WERI-Rb-1 (cell line): ENCODE measurements around the gene PDZD8.

Experiments used
- DNase-seq: peaks from one replicate; pipeline ENCODE4 v3.0.0-alpha.2; 2020
- H3K27ac ChIP-seq: fragments of 250-450 bp; sonication (Bioruptor Pico); 2 replicates; pipeline ENCODE4 v1.5.1; 2020; ENCODE audit warnings: mild to moderate bottlenecking, moderate library complexity
- H3K27me3 ChIP-seq: fragments of 250-450 bp; sonication (Bioruptor Pico); 2 replicates; pipeline ENCODE4 v1.5.1; 2021; ENCODE audit warnings: mild to moderate bottlenecking, low read depth, moderate library complexity; ENCODE audit not compliant: insufficient read depth, severe bottlenecking
- H3K36me3 ChIP-seq: fragments of 250-450 bp; sonication (Bioruptor Pico); 2 replicates; pipeline ENCODE4 v1.5.1; 2020; ENCODE audit warnings: mild to moderate bottlenecking, moderate library complexity
- H3K4me3 ChIP-seq: 2 replicates; pipeline ENCODE4 v1.5.1; 2011; ENCODE audit warnings: low read depth, mild to moderate bottlenecking, control low read depth, low read length
- H3K9me3 ChIP-seq: fragments of 250-450 bp; sonication (Bioruptor Pico); 2 replicates; pipeline ENCODE4 v1.5.1; 2021; ENCODE audit warnings: mild to moderate bottlenecking, moderate library complexity; ENCODE audit not compliant: severe bottlenecking
- TF ChIP-seq, protein P1 (sequence below): IDR thresholded peaks from 2 replicates; pipeline ENCODE4 v1.5.1; 2011; ENCODE audit warnings: low read depth, mild to moderate bottlenecking, control low read depth, inconsistent platforms, low read length

The PDZD8 gene

DNA sequence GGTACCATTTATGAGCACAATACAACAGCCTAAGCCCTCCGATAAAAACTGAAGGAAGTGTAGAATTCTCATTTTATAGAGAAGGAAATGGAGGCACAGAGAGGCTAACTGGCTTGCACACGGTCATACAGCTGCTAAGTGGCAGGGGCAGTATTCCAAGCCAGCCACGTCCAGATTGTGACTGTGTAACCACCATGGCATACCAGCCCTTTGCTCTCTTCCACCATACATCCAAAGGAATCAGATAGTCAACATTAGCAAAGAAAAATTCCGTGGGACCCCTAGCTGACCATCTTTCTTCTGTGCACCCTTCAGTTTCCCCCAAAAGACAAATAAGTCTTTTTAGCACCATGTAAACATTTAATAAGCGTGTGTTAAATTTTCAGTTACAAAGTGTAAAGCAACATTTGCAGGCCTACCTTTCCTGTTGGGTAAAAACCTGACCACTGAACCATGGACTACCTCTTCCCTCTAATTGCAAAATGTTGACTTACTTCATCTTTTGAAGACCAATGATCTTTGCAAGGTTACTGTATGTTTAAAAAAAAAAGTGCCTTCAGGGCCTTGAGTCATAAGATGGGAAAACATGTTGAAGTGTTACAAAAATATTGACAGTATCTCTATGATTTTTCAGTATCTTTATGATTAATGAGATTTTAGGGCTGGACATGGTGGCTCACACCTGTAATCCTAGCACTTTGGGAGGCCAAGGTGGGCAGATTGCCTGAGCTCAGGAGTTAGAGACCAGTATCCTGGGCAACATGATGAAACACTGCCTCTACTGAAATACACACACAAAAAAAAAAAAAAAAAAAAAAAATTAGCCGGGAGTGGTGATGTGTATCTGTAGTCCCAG, 24.3 kb upstream of the PDZD8 start:
- Histone ChIP-seq H3K9me3 (no peaks in the 10 kb centered on the region), H3K27me3 (no peaks in the 10 kb centered on the region)

GRCh38 chr10:117398029-117398428, 22.8 kb upstream of the PDZD8 start:
- H3K9me3 ChIP-seq: no peaks in the 10 kb centered on the region
- H3K27me3 ChIP-seq: no peaks in the 10 kb centered on the region
- no peak for DNase-seq
- TF ChIP-seq, protein P1, sequence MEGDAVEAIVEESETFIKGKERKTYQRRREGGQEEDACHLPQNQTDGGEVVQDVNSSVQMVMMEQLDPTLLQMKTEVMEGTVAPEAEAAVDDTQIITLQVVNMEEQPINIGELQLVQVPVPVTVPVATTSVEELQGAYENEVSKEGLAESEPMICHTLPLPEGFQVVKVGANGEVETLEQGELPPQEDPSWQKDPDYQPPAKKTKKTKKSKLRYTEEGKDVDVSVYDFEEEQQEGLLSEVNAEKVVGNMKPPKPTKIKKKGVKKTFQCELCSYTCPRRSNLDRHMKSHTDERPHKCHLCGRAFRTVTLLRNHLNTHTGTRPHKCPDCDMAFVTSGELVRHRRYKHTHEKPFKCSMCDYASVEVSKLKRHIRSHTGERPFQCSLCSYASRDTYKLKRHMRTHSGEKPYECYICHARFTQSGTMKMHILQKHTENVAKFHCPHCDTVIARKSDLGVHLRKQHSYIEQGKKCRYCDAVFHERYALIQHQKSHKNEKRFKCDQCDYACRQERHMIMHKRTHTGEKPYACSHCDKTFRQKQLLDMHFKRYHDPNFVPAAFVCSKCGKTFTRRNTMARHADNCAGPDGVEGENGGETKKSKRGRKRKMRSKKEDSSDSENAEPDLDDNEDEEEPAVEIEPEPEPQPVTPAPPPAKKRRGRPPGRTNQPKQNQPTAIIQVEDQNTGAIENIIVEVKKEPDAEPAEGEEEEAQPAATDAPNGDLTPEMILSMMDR: no peak
- no peak overlapping the region for H3K27ac ChIP-seq
- H3K36me3 ChIP-seq: no peaks in the 10 kb centered on the region
- no peak overlapping the region for H3K4me3 ChIP-seq

More for the DNA sequence above, 24.3 kb upstream of the PDZD8 start:
- TF ChIP-seq, protein P1: no peak
- no peak overlapping the region for H3K4me3 ChIP-seq
- no peak for DNase-seq
- no peak overlapping the region for H3K27ac ChIP-seq
- no peaks in the 10 kb centered on the region for H3K36me3 ChIP-seq

DNA sequence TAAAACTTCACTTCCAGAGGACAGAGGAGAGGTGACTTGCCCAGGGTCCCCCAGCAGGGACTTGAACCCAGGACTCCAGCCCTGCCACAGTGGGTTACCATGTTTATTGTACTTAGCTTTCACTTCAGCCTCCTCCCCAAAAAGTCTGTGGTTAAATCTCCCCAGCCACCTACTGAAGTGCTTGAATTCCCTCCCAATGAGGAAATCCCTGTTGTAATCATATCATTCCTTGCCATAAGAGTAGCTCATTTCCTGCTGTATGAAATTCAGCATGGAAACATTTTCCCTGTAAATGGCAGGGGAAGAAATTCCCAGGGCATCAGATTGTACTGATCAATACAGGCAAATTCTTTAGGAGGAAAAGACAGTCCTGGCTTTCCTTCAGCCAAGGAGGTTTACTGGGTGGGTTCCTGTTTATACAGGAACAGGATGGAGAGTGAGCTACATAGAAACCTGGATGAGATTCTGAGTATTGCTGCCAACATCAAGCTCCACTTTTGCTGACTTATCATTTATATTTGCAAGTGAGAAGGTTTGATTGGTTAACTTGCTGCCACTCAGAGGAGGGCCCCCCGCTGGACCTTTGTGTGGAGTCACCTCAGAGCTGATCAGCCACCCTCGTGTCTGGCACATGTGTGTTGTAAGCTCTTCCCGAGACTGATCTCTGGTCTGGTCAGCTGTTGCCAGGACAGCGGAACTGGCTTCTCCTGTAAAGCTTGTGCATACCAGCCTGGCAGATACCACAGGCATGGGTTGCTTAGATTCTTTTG, 16.4 kb upstream of the PDZD8 start:
- no peaks in the 10 kb centered on the region for H3K9me3 ChIP-seq
- H3K27ac ChIP-seq: no peak overlapping the region
- H3K4me3 ChIP-seq: no peak overlapping the region
- no peaks in the 10 kb centered on the region for H3K36me3 ChIP-seq
- H3K27me3 ChIP-seq: no peaks in the 10 kb centered on the region
- TF ChIP-seq, protein P1: no peak
- DNase-seq: no peak

GRCh38 chr10:117390420-117390819, 15.2 kb upstream of the PDZD8 start:
- Histone ChIP-seq H3K36me3 (no peaks in the 10 kb centered on the region), H3K9me3 (no peaks in the 10 kb centered on the region), H3K4me3 (no peak overlapping the region), H3K27ac (no peak overlapping the region), H3K27me3 (no peaks in the 10 kb centered on the region)
- DNase-seq: no peak
- TF ChIP-seq, protein P1: no peak

DNA sequence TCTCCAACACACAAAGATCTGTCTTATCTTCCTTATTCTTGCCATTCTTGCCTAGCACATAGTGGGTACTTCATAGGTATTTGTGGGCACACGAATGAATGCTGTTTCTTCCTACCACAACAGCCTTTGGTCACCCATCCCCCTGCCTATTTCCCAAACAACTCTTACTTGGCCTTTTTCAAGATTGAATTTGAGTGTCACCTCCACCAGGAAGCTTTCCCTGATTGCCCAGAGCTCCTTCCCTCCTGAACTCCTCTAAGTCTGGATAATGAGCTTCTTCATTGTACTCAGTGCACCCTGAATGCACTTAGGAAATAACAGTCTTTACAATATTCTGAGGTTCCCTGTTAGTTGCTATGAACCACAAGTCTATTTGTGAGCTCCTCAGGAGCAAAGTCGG, 11.6 kb upstream of the PDZD8 start:
- DNase-seq: no peak
- Histone ChIP-seq H3K9me3 (peaks cover 4% of the 10 kb centered on the region), H3K4me3 (no peak overlapping the region), H3K36me3 (no peaks in the 10 kb centered on the region), H3K27ac (no peak overlapping the region), H3K27me3 (no peaks in the 10 kb centered on the region)
- TF ChIP-seq, protein P1: no peak
